ENCODE data around the gene FTO.

FTO gene

DNA sequence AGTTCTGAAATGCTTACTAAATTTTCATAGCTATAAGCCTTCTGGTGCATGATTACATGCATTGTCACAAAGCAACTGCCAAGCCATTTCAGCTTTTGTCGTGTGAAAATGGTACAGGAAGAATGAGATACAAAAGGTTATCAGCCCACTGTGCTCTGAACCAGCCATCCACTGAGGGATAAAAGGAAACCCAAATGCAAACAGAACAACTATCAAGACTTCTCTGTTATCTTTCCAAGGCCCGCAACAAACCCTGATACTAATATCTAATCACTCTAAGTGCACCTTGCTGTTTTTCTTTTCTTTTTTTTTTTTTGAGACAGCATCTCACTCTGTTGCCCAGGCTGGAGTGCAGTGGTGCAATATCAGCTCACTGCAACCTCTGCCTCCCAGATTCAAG lies 109.0 kb downstream of the FTO start:
- TF ChIP-seq, protein P1, sequence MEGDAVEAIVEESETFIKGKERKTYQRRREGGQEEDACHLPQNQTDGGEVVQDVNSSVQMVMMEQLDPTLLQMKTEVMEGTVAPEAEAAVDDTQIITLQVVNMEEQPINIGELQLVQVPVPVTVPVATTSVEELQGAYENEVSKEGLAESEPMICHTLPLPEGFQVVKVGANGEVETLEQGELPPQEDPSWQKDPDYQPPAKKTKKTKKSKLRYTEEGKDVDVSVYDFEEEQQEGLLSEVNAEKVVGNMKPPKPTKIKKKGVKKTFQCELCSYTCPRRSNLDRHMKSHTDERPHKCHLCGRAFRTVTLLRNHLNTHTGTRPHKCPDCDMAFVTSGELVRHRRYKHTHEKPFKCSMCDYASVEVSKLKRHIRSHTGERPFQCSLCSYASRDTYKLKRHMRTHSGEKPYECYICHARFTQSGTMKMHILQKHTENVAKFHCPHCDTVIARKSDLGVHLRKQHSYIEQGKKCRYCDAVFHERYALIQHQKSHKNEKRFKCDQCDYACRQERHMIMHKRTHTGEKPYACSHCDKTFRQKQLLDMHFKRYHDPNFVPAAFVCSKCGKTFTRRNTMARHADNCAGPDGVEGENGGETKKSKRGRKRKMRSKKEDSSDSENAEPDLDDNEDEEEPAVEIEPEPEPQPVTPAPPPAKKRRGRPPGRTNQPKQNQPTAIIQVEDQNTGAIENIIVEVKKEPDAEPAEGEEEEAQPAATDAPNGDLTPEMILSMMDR (conservative IDR thresholded peaks at IDR 0.05): no peak
- no peak for TF ChIP-seq ZFX (IDR thresholded peaks at IDR 0.05)
- H3K27ac ChIP-seq: no peak overlapping the region

DNA sequence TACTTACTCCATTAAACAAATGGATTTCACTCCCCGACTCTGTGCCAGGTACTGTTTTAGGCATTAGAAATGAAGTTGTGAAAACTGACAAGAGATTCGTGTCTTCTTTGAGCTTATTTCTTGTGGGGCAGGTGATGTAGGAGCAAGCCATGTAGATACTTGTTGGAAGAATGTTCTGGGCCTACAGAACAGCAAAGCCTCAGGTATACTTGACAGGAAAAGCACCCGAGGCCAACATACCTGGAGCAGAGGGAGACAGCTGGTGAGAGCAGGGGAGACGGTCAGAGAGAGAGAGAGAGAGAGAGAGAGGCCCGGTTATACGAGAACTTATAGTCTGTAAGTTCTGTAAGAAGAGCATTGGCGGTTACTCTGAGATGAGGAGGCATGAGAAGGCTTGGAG lies 110.8 kb downstream of the FTO start:
- no peak overlapping the region for H3K27ac ChIP-seq
- TF ChIP-seq, protein P1 (conservative IDR thresholded peaks at IDR 0.05): no peak
- no peak for TF ChIP-seq ZFX (IDR thresholded peaks at IDR 0.05)

- TF ChIP-seq ZFX (IDR thresholded peaks at IDR 0.05): no peak
- TF ChIP-seq, protein P1 (conservative IDR thresholded peaks at IDR 0.05): no peak
Measured at GRCh38 chr16:53816211-53816836, 112.4 kb downstream of the FTO start.

GRCh38 chr16:53817117-53817755 lies 113.3 kb downstream of the FTO start:
- no peak overlapping the region for H3K27ac ChIP-seq

More at GRCh38 chr16:53816211-53816836, 112.4 kb downstream of the FTO start:
- no peak overlapping the region for H3K27ac ChIP-seq

DNA sequence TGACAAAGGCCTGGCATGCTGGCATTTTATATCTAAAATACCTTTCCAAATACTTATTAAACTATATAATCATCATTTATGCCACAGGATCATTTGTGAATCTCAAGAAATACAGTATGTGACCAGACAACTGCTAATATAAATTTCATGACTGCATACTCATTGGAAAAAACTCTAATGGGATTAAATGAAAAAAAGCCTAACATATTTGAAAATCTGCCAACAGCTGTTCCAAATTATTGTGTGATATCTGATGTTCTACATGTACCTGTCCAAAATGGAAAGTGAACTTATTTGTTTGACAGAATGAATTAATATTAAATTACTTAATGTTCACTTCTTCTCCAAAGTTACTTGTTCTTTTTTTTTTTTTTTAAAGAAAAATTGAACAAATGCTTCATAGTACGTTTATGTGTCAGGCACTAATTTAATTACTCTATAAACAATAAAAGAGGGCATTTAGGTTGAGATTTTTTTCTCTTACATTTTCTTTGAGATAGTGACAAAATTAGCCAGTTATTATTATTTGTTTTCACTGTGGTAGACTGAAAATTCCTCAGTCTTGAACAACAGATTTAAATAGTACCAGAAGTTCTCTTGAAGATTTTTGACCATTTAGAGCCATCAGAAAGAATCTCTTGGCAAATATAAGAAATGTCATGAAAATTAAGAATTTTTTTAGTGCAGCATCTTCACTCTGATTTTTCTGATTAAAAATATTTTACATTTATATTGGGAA lies 114.0 kb downstream of the FTO start:
- no peak for TF ChIP-seq ZFX (IDR thresholded peaks at IDR 0.05)
- TF ChIP-seq, protein P1 (conservative IDR thresholded peaks at IDR 0.05): no peak
- H3K27ac ChIP-seq: no peak overlapping the region

More at GRCh38 chr16:53817117-53817755, 113.3 kb downstream of the FTO start:
- TF ChIP-seq, protein P1 (conservative IDR thresholded peaks at IDR 0.05): no peak
- TF ChIP-seq ZFX (IDR thresholded peaks at IDR 0.05): no peak

DNA sequence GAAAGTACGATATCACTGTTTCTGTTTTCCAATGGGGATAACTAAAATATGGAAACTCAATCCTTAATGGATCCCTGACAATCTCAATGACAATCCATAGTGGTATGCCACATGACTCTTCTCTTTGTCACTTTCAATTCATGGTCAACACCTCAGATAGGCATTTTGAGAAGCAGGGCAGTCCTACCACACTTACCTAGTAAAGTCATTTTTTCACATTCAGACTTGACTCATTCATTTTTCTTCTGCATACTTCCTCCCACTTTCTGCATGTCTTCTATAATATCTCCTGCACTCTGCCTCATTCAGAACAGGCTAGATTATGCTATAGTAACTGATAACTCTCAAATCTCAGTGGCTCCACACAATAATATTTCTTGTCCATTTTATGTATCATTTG lies 117.5 kb downstream of the FTO start:
- no peak overlapping the region for H3K27ac ChIP-seq
- TF ChIP-seq, protein P1 (conservative IDR thresholded peaks at IDR 0.05): no peak
- TF ChIP-seq ZFX (IDR thresholded peaks at IDR 0.05): no peak
